ENCODE measurements around the gene TAP2. TPM values are rescaled to one million over a fixed set of nuclear protein-coding genes. Genes with fewer than 3 reads are reported as not detected.

The TAP2 gene
- polyA plus RNA-seq, 3 donors, result 10.2 to 12.4 (median 11.9) TPM

DNA sequence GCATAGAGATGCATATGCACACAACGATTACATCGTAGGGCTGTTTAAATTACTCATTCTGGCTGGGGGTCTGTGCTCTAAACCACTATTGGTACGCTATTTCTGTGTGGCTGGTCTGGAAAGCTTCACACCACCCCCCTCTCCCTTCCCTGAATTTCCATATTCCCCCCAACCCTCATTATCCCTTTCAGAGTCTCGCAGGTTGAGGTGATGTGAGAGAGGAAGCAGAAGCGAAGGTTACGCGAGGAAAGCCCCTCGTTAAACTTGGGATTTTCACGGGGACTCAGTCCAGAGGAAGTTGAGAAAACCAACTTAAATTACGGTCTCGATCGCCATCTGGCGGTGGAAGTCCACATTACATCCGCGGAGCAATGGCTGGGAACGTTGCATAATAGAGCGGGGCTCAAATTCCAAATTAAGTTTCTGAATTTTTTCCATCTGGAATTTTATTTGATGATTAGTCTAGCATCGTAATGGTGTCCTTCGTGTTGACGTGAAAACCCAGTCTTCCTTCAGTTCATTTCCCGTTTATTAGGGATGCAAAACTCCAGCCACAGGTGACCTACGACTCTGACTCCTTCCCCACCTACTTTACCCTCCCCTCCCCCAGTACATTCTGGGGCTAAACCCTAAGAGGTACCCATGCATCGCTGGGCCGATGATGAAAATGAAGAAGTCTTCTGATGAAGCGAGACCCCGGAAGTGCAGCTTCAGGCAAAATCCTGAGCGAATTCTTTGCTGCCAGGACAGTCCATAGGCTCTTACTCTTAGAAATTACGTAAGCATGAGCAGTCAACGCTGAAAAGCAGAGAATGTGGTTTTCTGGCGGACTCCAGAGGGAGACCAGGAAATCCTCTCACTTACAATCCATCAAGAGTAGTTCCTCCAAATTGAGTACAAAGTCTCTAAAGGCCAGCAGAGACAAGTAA lies 41.4 kb downstream of the TAP2 start:
- peak; percentile 51 to 70 (median 63) for DNase-seq (ENCODE audit: low read depth in 3 of 3, low spot score in 2 of 3)

DNA sequence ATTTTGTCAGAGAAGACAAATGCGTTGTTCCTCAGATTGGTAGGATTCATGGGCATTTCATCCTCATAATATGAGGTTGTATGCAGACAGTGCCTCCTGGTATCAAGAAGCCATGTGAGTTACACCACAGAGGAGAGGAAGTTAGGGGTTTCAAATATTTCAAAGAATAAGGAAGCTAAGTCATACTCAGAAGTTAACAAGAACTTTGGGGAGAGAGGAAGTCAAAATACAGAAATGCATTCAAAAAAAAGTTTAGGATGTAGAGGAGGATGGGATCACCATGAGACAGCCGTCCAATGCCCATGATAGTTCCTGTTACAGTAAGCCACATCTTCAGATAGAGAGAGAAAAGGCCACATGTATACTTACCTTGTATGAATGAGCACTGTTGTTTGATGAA lies 44.0 kb downstream of the TAP2 start:
- no peak for DNase-seq (ENCODE audit: low read depth in 3 of 3, low spot score in 2 of 3)

- DNase-seq (ENCODE audit: low read depth in 3 of 3, low spot score in 2 of 3), result no peak
Measured at GRCh38 chr6:32792901-32793435, 45.6 kb downstream of the TAP2 start.

- DNase-seq (ENCODE audit: low read depth in 3 of 3, low spot score in 2 of 3), result no peak
Measured at GRCh38 chr6:32790306-32790705, 48.2 kb downstream of the TAP2 start.

Other genes with a start within 250 kb of the TAP2 start
- 10 to 100 TPM; 45.9 to 71.5 (median 49.3) TPM for gene HLA-DRB1, start 248.9 kb downstream of the TAP2 start, polyA plus RNA-seq (ENCODE audit: insufficient read length in 3 of 3)
- 1 to 10 TPM; 3.3 to 7.4 (median 4.5) TPM for gene HLA-DQA1, start 201.3 kb downstream of the TAP2 start, polyA plus RNA-seq (ENCODE audit: insufficient read length in 3 of 3)
- 1 to 10 TPM; 4.3 to 7.7 (median 5.1) TPM for gene HLA-DQB1, start 172.1 kb downstream of the TAP2 start, polyA plus RNA-seq (ENCODE audit: insufficient read length in 3 of 3)
- gene HLA-DQA2, start 97.3 kb downstream of the TAP2 start, polyA plus RNA-seq (ENCODE audit: insufficient read length in 3 of 3), result under 1 TPM in 1 of 3 donors, not detected in 2; 0.34 TPM
- 1 to 10 TPM in 1 of 3 donors, under 1 TPM in 1, not detected in 1; 0.72 to 1.3 TPM for gene HLA-DQB2, start 75.2 kb downstream of the TAP2 start, polyA plus RNA-seq (ENCODE audit: insufficient read length in 3 of 3)
- under 1 TPM in 2 of 3 donors, not detected in 1; 0.17 to 0.26 TPM for gene HLA-DOB, start 21.7 kb downstream of the TAP2 start, polyA plus RNA-seq (ENCODE audit: insufficient read length in 3 of 3)
- gene PSMB8, start 5.3 kb upstream of the TAP2 start, polyA plus RNA-seq (ENCODE audit: insufficient read length in 3 of 3), result 10 to 100 TPM; 24.1 to 27.8 (median 25.7) TPM
- 10 to 100 TPM; 11.2 to 12.5 (median 11.6) TPM for gene TAP1, start 15.0 kb upstream of the TAP2 start, polyA plus RNA-seq (ENCODE audit: insufficient read length in 3 of 3)
- gene PSMB9, start 15.5 kb upstream of the TAP2 start, polyA plus RNA-seq (ENCODE audit: insufficient read length in 3 of 3), result 1 to 10 TPM; 5.0 to 8.0 (median 6.2) TPM
- gene HLA-DMB, start 102.3 kb upstream of the TAP2 start, polyA plus RNA-seq (ENCODE audit: insufficient read length in 3 of 3), result 10 to 100 TPM; 73.7 to 80.3 (median 74.3) TPM
- 10 to 100 TPM; 13.7 to 18.3 (median 15.6) TPM for gene HLA-DMA, start 114.4 kb upstream of the TAP2 start, polyA plus RNA-seq (ENCODE audit: insufficient read length in 3 of 3)
- gene BRD2, start 129.9 kb upstream of the TAP2 start, polyA plus RNA-seq (ENCODE audit: insufficient read length in 3 of 3), result 100 to 1,000 TPM; 292 to 324 (median 307) TPM
- gene HLA-DOA, start 170.9 kb upstream of the TAP2 start, polyA plus RNA-seq (ENCODE audit: insufficient read length in 3 of 3), result 1 to 10 TPM; 5.2 to 5.4 (median 5.3) TPM
- gene HLA-DPA1, start 234.9 kb upstream of the TAP2 start, polyA plus RNA-seq (ENCODE audit: insufficient read length in 3 of 3), result 10 to 100 TPM; 14.2 to 40.5 (median 17.9) TPM
- 10 to 100 TPM; 17.9 to 27.0 (median 20.0) TPM for gene HLA-DPB1, start 237.3 kb upstream of the TAP2 start, polyA plus RNA-seq (ENCODE audit: insufficient read length in 3 of 3)